AG04449 (cell line): ENCODE results near the gene NOTCH2.
"Not testable (repeated sequence)": the region's sequence is repeated elsewhere in the genome, so short reads cannot be mapped to it uniquely, and the experiment has no call there.

ENCODE experiments used
- CTCF ChIA-PET: fragments of 350-600 bp; formaldehyde crosslinking; extraction: SDS; loops from one replicate; lab custom pipeline; 2021; ENCODE audit warnings: antibody characterized with exemption; lab: Yijun Ruan, JAX
- POLR2A ChIA-PET: fragments of 400-600, 350-600 bp; formaldehyde crosslinking; extraction: SDS; loops from one replicate; lab custom pipeline; 2020; ENCODE audit warnings: antibody characterized with exemption, inconsistent platforms; lab: Yijun Ruan, JAX
- DNase-seq: peaks from one replicate; pipeline ENCODE4 v3.0.0-alpha.2; 2010; ENCODE audit warnings: low read depth, low spot score
- H3K4me3 ChIP-seq: 2 replicates; pipeline ENCODE4 v1.5.1; 2011; ENCODE audit warnings: low read depth, mild to moderate bottlenecking, control low read depth, low read length

The NOTCH2 gene

DNA sequence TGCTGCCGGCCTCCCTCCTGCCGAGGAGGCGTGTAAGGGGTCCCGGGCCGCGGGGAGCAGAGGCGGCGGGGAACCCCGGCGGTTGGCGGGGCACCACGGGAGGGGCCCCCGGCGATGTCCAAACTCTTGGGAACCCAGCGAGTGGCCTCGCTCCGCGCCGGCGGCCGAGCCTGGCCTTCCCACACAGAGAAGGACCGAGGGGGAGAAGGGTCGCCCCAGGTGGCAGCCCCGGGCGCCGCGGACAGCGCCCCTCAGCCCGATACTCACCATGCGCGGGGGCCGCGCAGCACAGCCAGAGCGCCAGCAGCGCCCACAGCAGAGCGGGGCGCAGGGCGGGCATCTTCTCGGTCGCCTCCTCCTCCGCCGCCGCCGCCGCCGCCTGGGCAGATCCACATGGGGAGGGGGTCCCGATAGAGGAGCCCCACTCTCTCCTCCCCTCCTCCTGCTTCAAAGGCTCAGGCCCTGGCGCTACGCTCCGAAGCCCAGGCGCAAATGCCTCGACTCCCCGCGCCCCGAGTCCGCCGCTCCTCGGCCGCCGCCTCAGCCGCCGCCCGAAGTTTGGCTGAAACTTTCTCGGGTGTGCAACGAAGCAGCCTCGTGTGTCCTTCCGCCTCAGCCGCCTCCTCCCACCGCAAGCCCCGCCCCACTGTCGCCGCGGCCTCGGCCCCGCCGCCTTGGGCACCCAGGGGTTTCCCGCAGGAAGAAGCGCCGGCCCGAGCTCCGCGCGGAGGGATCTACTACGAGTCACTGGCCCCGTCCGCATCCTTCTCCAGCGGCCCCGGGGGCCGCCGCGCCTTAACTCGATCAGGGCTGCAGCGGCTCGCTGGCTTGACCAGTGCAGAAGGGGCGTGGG is at the start of gene NOTCH2:
TSS of gene NOTCH2 (minus strand) at position 596 of the 853 bp plus-strand sequence. CDS start at position 340, 256 bp downstream.
- CTCF ChIA-PET, POLR2A ChIA-PET, DNase-seq: not testable (repeated sequence)
- peak within 1 kb of the TSS; percentile 55 for H3K4me3 ChIP-seq

DNA sequence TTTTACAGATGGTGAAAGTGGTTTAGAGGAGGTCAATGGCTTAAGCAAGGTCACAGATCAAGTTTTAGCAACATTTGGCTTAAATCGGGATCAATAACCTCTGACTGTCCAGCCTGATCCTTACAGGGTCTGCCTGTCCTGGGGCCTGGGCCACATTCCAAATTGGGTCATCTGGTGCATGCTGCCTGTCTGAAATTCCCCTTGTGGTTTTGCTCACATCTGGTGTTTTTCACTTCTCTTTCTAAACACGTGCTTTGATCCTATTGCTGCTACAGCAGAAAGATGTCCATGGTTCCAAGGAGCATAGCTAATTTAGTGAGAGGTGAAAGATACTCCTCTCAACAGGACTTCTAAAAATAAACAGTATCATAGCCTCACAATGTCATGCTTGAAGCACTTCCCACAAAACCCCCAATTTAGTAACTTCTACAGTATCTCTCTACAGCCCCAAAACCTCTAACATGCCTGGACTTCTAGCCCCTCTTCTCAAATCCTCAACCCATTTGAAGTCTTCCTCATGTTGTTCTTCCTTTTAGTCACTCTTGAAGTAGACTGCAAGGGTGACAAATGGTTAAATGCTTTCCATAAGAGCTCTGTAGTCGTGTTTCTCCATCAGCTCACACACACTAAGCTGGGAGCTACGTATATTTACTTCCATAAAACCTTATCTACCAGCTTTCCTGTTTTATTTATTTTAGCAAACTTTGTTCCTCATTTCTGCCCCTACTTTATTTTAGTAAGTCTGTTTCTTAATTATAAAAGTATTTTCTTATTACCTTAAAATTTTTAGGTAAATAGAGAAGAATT is 48.1 kb upstream of the NOTCH2 start:
- DNase-seq, H3K4me3 ChIP-seq, CTCF ChIA-PET, POLR2A ChIA-PET: not testable (repeated sequence)

DNA sequence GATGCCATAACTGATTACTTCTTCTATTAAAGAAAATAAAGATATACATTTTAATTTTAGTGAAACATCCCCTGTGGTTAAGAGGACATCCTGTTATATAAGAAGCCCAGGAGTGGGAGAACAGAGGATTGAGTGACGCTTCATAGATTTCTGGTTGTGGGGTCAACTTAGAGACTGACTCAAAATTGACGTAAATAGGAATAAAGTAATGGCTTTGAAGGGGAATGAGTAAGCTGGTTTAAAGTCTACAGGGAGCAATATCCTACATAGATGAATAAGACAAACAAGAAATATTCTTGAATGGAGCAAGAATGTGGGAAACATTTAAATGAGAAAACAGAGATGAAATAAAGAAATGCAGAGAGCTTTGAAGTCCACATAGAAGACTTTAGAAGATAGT is 46.6 kb upstream of the NOTCH2 start:
- POLR2A ChIA-PET, H3K4me3 ChIP-seq, CTCF ChIA-PET: not testable (repeated sequence)
- peak; percentile 36 for DNase-seq

DNA sequence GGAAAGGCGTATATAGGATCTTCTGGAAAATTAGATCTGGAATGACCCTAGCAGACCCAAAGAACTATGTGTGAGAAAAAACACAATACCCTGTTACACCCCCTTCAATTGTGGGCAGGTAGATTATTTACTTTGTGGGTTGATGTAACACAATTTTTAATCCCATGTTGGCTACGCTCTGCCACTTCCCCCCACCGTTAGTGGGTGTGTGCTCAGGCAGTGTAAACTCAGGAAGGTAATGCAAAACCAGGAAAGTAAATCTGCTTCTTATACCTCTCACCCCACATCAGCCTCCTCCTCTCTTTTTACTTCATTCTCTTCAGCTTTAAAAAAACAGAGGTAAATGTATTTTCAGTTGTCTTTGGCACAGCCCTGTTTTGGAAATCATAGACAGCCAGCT is 43.7 kb upstream of the NOTCH2 start:
- CTCF ChIA-PET, DNase-seq, H3K4me3 ChIP-seq, POLR2A ChIA-PET: not testable (repeated sequence)

DNA sequence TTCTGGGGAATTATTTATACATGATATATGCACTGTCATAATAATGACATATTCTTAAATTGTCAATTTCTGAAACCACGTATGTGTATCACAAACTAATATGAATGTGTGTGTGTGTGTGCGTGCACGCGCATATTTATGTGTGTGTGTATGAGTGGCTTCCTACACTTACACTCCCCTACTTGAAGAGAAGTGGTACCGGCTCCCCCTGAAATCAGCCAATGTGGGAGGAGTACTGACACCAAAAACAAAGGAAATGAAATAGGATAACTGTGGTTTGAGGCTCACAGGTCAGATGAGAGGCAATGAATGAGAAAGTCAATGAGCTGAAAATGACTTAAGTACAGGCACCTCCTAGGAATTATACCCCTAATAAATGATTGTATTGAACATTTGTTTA is 42.8 kb upstream of the NOTCH2 start:
- H3K4me3 ChIP-seq, CTCF ChIA-PET, POLR2A ChIA-PET, DNase-seq: not testable (repeated sequence)

DNA sequence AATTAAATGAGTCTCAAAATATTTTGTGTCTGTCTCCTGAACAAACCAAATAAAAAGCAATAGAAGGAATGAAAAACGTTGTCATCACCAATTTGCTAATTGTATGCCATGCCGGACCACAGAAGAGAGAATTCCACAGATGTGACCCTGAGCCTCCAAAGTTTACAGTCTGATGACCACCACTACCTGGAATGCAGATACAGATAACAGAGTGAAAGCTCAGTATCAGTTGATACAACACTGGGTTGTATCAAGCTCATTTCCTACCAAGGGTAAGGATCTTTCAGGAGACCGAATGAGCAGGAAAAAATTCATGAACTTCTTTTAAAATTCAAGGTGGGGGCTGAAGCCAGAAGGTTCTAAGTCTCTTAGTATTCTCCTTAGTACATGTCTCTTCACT is 42.3 kb upstream of the NOTCH2 start:
- CTCF ChIA-PET, POLR2A ChIA-PET, DNase-seq, H3K4me3 ChIP-seq: not testable (repeated sequence)

DNA sequence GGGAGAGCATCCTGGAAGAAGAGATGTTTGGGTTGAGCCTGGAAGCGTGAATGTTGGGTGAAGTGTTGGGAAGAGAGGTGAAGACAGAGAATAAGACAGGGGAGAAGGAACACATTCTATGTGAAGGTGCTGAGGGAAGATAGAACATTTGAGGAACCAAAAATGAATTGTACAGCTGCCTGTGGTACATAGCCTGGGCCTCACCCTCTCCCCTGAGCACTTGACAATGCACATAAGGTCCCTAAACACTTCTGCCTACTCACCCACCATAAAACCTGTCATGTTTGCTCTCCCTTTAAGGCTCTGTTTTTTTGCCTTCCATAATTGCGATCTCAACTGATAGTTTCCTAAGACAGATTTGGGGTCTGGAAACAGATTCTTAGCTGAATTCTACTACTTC is 41.5 kb upstream of the NOTCH2 start:
- POLR2A ChIA-PET, DNase-seq, H3K4me3 ChIP-seq, CTCF ChIA-PET: not testable (repeated sequence)

DNA sequence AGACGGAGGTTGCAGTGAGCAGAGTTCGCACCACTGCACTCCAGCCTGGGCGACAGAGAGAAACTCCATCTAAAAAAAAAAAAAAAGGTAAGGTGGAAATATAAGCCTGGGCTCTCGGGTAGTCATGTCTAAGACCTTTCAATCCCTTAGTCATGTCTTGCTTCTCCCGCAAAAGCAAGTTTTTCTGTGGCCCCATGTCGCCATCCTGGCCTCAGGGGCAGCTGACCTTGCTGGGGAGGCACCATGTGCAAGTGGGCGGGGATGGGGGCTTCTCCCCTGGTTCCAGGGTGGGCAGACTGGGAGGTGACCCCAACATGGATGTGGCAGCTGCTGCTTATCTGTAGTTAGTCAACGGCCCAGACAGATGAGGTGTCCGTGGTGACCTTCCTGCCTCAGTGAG is 40.2 kb upstream of the NOTCH2 start:
- CTCF ChIA-PET, POLR2A ChIA-PET, DNase-seq, H3K4me3 ChIP-seq: not testable (repeated sequence)

DNA sequence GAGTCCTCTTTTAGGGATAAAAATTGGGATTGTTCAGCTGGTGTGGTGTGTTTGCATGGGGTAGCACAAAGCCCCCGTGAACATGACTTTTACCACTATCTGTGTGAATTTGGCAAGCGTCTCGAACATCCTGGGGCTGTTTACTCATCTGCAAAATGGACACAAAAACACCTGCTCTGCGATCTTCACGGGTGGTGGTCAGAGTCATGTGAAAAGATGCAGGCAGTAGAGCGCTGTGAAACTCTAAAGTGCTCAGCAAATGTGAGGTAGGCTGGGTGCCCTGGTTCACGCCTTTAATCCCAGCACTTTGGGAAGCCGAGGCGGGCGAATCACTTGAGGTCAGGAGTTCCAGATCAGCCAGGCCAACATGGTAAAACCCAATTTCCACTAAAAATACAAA is 39.7 kb upstream of the NOTCH2 start:
- H3K4me3 ChIP-seq, CTCF ChIA-PET, DNase-seq, POLR2A ChIA-PET: not testable (repeated sequence)

DNA sequence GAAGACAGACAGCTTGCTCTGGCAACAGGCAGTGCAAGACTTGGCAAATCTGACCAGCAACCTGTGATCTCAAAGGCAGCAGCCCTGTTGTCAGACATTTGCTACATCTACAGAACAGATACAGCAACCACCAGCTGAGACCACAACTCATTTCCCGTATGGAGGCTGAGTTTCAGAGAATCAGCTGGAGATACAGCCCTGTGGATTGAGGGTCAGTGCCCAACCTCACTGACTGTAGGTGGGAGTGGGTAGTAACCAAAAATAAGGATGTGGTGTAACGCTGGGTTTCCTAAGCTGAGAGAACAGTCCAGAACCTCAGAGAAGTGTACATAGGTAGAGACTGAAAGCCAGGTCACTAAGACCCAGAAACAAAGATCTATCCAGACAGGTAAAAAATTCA is 35.8 kb upstream of the NOTCH2 start:
- DNase-seq, POLR2A ChIA-PET, CTCF ChIA-PET, H3K4me3 ChIP-seq: not testable (repeated sequence)

DNA sequence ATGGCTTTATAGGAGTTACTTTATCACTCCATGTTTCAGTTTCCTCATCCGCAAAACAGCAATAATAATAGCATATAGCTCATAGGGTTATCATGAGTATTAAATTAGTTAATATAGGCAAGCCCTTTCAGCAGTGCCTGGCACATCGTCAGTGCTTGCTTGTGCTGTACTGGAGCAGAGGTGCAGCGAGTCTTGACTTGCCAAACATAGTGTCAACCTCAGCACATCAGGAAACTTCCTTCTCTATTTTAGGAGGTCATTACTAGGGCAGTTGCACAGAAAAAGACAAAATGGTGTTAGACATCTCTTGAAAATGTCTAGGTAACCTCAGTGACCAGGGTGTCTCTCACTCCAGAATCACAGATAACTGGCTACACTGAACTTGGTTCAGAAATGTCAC is 34.3 kb upstream of the NOTCH2 start:
- DNase-seq, H3K4me3 ChIP-seq, CTCF ChIA-PET, POLR2A ChIA-PET: not testable (repeated sequence)

DNA sequence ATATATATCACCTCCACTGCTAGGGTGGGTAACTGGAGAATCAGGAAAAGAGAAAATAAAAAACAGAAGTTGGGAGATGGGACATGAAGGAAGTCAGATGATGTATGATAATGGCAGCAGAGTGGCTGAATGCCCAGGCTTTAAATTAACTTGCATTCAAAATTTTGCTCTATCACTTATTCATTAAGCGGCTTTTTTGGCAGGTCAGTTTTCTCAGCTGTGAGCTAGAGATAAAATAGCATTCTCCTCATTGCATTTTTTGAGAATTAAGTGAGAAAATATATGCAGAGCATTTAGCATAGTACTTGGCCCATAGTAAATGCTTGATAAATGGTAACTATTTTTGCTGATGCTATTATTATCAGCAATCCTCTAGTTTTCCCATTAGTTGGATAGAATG is 32.1 kb upstream of the NOTCH2 start:
- POLR2A ChIA-PET, CTCF ChIA-PET, DNase-seq, H3K4me3 ChIP-seq: not testable (repeated sequence)

DNA sequence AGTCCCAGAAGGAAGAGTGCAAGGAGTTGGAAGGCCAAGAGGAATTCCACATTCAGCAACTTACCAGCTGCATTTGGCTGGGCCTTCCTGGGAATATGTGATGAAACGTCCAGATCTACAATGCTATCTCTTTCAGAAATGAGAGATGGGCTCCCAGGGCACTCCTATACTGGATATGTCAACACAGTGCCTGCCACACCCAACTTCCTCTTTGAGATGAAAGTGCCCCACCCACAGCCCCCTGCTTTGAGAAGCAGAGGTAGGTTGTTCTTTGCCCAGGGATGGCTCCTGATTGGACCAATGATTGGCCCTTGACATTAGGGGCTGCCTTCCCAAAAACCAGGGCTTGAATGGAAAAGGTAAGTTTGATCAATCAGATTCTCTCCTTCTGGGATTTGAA is 31.1 kb upstream of the NOTCH2 start:
- H3K4me3 ChIP-seq, POLR2A ChIA-PET, DNase-seq, CTCF ChIA-PET: not testable (repeated sequence)

DNA sequence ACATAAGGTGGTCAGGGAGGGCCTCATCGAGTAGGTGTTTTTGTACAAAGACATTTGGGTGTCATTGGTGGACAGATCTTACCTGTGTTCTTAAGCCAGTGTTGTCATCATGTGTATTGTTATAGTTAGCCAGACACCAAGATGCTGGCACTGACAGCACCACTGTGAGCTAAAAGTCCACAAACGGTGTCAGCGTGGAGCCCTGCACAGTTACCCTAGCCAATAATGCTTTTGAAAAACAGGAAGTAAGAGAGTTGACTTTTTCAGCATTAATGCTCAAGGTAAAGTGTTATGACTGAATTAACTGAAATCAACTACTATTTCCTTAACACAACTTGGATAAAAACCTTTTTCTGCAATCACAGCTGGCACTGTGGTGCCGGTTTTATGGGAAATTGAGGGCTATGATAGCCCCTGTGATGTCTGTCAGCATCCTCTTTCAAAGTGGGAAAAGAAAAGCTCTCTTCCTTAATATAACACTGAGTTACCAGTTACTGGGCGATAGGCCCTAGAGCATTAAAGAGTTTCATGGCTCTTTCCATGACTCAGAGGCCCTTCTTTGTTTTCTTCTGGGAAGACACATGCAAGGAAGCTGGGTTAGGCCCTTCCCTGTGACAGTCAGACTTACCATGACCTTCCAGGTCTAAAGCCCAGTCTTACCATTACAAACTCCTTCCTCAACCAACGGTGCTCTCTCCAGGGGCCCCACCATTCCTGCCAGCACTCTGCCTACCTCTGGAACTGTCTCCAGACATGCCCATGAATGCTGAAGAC is 29.7 kb upstream of the NOTCH2 start:
- POLR2A ChIA-PET, DNase-seq, H3K4me3 ChIP-seq, CTCF ChIA-PET: not testable (repeated sequence)

DNA sequence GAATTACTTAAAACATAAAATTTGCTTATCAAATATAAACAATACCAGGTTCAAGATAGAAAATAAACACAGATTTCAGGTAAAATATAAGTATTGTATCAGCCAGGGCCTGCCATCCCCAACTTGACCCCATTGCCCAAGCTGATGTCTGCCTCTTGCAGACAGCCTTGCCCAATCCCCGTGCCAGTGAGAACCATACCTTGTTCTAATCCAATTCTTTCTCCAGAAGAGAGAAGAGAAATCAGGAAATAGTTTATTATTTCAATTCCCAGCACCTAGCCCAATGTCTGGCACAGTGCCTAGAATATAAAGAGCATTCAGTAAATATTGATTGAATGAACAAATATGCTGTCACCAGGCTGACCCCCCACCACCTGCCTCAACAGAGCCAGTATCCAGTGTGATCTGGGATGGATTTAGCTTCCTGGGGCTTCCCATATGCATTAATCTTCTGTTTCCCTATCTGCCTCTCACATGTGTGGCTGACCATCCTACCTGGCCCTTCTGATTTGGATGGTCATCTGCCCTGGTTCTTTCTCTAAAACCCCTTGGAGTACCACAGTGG is 27.6 kb upstream of the NOTCH2 start:
- POLR2A ChIA-PET, DNase-seq, CTCF ChIA-PET, H3K4me3 ChIP-seq: not testable (repeated sequence)
